GM18870 (cell line): Measurements from ENCODE around the gene AMDHD2.
"Not testable (repeated sequence)": the region's sequence is repeated elsewhere in the genome, so short reads cannot be mapped to it uniquely, and the experiment has no call there.

Source experiments
- ATAC-seq: cut with Tn5 transposase; IDR thresholded peaks from one replicate; pipeline ENCODE4 v1.9.1; 2021; ENCODE audit warnings: moderate library complexity; ENCODE audit not compliant: unreplicated experiment

Gene AMDHD2

DNA sequence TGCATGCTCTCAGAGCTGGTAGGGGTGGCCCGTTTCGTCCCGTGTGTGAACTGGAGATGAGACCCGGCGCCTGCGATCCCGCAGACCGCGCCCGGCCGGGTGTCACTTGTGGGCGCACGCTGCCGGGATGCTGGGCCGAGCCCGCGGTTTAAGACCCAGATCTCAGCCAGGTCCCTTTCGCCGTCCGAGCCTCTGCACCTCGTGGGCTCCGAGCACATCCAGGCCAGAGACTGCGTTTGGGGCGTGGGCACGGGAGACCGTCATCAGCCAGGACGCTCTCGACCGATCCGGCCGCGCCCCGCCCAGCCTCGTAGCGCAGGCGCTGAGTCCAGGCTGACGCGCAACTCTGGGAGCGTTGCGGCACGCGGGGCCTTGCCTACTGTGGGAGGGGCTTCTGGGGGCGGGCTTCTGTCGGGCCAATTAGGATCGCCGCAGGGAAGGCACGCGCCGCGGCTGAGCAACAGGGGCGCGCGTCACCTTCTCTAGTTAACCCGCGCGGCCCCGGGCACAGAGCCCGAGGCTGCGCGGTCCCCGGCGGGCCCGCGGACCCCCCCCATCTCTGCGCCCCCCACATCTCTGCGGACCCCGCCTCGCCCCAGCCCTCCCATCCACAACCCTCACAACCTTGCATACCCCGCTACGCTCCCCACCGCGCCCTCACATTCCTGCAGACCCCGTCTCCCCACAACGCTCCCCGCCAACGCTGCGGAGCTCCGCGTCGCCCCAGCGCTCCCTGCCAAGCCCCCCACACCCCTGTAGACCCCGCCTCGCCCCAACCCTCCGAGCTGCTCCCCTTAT, 11.7 kb downstream of the AMDHD2 start:
- ATAC-seq, result no peak

- no peak for ATAC-seq
Observed at GRCh38 chr16:2532494-2533141, 12.4 kb downstream of the AMDHD2 start.

GRCh38 chr16:2533142-2533755, 13.1 kb downstream of the AMDHD2 start:
- not testable (repeated sequence) for ATAC-seq

DNA sequence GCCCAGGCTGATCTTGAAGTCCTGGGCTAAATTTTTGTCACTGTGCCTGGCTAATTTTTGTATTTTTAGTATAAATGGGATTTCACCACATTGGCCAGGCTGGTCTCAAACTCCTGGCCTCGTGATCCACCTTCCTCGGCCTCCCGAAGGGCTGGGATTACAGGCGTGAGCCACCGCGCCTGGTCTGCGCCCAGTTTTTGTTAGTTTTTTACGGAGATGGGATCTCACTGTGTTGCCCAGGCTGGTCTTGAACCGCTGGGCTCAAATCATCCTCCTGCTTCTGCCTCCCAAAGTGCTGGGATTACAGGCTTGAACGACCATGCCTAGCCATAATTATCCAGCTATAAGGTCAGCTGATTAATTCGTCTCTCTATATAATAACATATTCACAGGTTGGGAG, 13.7 kb downstream of the AMDHD2 start:
- no peak for ATAC-seq

- ATAC-seq, result not testable (repeated sequence)
Observed at GRCh38 chr16:2534335-2534734, 14.2 kb downstream of the AMDHD2 start.

- ATAC-seq, result no peak
Observed at GRCh38 chr16:2535625-2536013, 15.4 kb downstream of the AMDHD2 start.

DNA sequence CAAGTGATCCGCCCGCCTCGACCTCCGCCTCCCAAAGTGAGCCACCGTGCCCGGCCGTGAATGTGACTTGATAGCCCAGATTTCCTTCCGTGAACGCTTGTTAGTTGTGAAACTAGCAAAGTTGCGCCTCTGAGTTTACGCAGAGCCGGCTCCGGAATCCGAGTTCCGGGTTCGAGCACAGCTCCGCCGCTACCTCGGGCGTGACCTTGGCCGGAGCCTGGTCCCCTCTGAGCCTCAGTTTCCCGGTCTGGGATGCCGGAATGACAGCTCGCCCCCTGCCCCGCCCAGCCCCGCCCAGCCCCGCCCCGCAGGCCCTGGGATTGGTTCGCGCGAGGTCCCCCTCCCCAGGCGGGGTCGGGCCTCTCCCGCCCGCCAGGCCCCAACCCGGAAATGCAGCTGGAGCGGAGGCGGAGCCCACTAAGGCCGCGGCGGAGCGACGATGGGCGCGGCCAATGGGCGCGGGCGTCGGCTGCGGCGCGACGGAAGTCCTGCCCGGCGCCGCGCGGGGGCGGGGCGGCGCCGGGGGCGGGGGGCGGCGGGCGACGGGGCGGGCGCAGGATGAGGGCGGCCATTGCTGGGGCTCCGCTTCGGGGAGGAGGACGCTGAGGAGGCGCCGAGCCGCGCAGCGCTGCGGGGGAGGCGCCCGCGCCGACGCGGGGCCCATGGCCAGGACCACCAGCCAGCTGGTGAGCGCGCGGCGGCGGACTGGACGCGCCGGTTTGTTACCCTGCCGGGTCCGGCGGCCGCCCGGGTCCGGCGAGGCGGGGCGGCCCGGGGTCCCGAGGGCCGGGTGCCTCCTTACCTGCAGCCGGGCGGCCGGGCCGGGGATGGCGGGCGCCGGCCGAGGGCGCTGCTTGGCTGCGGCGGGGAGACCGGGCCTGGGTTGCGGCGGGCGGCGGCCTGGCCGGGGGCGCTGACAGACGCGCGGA, 17.5 kb downstream of the AMDHD2 start, which contains the start of gene PDPK1:
TSS of gene PDPK1 (plus strand) at position 571 of the 929 bp plus-strand sequence. CDS start at position 663, 92 bp downstream.
- ATAC-seq, result no peak

GRCh38 chr16:2539192-2539844, 19.1 kb downstream of the AMDHD2 start:
- ATAC-seq, result not testable (repeated sequence)

DNA sequence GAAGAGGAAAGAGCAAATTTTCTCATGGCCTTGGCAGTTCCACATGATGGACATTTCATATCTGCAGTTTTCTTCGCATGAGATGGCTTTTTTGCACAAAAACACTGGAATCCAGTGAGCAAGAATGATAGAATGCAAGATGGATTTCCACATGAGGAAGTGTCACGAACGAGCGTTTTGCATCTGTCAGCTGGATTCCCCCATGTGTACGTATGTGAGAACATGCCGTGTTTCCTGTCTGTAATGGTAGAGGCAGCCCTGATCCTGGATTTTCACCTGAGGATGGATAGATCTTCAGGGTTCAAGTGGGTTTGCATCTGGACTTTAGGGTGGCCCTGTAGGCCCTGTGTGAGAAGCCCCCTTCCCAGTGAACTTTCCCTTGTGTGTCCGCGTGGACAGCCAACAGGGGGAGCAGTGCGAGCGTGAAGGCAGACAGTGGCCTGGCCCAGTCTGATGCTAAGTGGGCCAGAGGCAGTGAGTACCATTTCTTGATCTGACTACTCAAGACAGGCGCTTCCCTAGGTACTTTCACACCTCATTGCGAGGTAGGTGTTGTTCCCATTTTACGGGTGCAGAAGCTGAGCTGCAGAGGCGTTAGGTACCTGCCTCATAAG, 19.8 kb downstream of the AMDHD2 start:
- ATAC-seq, result not testable (repeated sequence)

DNA sequence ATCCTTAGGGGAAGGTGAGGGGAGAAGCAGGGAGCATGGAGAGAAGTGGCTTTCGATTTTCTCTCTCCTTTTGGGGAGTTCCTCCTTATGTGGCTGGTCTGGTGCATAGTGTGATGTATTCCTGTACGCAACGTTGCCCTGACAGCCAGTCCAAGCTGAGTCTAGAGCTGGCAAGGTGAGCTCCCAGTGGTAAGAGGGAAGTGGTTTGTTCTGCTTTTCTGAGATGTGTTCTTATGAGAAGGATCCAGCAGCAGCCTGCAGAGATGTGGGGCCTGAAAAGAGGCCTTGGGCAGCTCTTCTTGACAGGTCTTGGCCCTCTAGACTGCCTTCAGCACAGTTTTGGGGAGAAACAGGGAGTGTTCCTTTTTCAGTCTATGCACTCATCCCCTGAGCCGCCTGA, 20.7 kb downstream of the AMDHD2 start:
- ATAC-seq, result not testable (repeated sequence)

DNA sequence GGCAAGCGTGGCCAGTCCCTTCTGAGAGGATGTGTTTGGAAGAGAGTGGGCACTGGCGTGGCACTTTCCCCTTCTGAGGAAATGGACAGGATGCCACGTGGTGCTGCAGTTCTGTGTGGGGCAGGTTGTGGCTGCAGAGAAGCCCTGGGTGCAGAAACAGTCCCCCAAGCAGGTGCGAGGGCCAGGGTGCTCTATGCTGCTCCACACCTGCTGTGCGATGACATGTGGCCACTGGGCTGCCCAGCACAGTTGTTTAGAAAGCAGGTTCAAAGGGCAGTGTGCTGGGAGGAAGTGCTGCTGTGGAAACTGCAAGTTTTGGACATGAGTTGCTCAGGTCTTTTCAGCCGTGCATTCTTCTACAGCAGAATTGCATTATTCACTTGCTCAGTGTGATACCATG, 21.2 kb downstream of the AMDHD2 start:
- not testable (repeated sequence) for ATAC-seq

- not testable (repeated sequence) for ATAC-seq
Observed at GRCh38 chr16:2543771-2544170, 23.6 kb downstream of the AMDHD2 start.

- ATAC-seq, result not testable (repeated sequence)
Observed at GRCh38 chr16:2550283-2550878, 30.2 kb downstream of the AMDHD2 start.

GRCh38 chr16:2551420-2551889, 31.3 kb downstream of the AMDHD2 start:
- ATAC-seq, result not testable (repeated sequence)

DNA sequence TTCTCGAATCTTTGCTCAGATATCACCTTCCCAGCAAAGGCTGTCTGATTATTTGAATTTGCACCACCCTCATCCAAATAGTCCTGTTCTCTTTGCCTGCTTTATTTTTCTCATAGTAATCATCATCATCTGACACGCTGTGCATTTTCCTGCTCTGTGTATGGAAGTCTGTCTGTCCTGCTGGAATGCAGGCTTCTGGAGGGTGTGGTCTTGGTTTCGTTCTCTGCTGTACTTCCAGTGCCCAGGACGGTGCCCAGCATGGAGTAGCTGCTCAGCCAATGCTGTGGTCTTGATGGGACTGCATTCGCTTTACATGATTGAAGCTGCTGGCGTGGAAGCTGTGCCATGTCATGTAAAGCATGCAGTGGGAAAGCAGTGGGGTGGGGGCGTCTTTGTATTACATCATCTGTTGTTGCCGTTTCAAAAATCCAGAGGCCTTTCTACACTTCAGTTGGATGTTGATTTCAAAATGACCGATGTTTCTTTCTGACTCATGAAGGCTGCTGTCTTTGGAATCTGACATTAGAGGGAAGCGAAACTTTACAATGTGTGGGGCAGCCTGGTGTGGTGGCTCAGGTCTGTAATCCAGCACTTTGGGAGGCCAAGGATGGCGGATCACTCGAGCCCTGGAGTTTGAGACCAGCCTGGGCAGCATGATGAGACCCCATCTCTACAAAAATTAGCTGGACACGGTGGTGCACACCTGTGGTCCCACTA, 34.7 kb downstream of the AMDHD2 start:
- not testable (repeated sequence) for ATAC-seq

DNA sequence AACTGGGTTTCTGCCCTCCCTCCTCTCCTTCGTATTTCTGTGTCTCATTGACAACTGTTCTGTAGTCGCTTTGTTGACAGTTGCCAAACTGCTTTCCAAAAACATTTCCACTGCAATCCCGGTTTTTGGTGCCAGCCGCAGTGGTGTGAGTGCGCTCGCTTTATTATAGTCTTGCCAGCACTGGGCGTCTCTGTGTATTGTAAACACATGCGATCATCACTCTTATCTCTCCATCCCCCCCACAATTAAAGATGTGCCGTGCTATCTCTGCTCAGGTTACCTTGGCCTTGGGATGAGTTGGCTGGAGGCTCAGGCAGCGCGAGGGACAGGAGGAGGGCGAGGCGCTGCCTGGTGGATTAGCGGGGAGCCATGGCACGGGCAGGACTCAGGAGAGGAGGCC, 37.0 kb downstream of the AMDHD2 start:
- ATAC-seq, result not testable (repeated sequence)

DNA sequence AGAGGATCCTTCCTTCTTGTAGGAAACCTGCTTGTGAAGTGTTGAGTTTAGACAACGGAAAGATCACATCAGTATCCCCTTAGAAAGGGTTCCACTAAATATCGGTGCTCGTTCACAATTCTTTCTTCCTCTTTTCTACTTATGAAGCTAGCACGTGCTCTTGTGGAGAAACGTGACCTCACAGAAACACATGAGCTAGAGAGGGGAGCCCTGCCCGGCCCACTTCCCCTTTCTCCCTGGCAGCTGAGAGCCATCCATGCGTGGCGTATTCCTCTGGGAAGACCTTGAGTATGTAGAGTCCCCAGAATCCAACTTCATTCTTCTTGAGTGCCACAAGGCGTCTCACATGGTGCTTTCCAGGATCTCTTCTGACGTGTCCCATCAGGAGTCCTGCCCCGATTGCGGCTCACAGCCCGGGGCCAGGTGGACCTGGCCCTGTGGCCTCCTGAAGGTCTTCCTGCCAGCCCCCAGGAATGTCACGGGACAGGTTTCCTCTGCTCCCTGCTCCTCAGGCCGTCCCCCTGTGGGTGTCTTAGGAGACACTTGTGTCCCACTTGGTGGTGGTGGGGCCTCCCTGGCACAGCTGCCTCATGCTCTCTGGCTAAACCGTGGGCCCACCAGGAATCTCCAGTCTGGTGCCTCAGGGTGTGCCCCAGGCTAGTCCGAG, 40.1 kb downstream of the AMDHD2 start:
- not testable (repeated sequence) for ATAC-seq

GRCh38 chr16:2560798-2561133, 40.6 kb downstream of the AMDHD2 start:
- not testable (repeated sequence) for ATAC-seq
